Gastrocnemius medialis (tissue), 4 donors: ENCODE measurements around the gene PPP1R16B. TPM values are rescaled to one million over a fixed set of nuclear protein-coding genes. Genes with fewer than 3 reads are reported as not detected.

Experiments used
- ATAC-seq, 2 donors: fragments of 150-250 bp; one replicate each; pipeline ENCODE4 v1.9.1; 2016
- DNase-seq, 2 donors: peaks; one replicate each; pipeline ENCODE4 v3.0.0-alpha.2; 2019
- H3K27ac ChIP-seq, 4 donors: fragments of 200-600 bp; sonication (generic); 1 replicate in 1 of 4; 2 replicates in 3 of 4; pipeline ENCODE4 v1.5.1; 2016 to 2018; ENCODE audit warnings: mild to moderate bottlenecking in 2 of 4, moderate library complexity in 1 of 4
- H3K27me3 ChIP-seq, 3 donors: fragments of 200-600 bp; sonication (generic) in 2 of 3; 1 replicate in 1 of 3; 2 replicates in 2 of 3; pipeline versions ENCODE4 v1.5.1 to v1.6.0; 2016 to 2019; ENCODE audit warnings: mild to moderate bottlenecking in 1 of 3, moderate library complexity in 1 of 3
- H3K36me3 ChIP-seq, 2 donors: fragments of 200-600 bp; sonication (generic) in 1 of 2; one replicate each; pipeline ENCODE4 v1.5.1; 2017 to 2018
- H3K4me1 ChIP-seq, 2 donors: fragments of 200-600 bp; sonication (generic) in 1 of 2; one replicate each; pipeline ENCODE4 v1.5.1; 2016 to 2017; ENCODE audit warnings: mild to moderate bottlenecking in 2 of 2
- H3K4me3 ChIP-seq, 4 donors: fragments of 200-600 bp; sonication (generic) in 3 of 4; 1 replicate in 1 of 4; 2 replicates in 3 of 4; pipeline ENCODE4 v1.5.1; 2016 to 2019; ENCODE audit warnings: mild to moderate bottlenecking in 2 of 4
- H3K9me3 ChIP-seq, 3 donors: fragments of 200-600 bp; sonication (generic) in 2 of 3; 1 replicate in 1 of 3; 2 replicates in 2 of 3; pipeline ENCODE4 v1.5.1; 2016 to 2019
- CTCF ChIP-seq, 5 experiments: fragments of 450-650 bp in 3 of 5; fragments of 200-600 bp in 2 of 5; sonication (generic) in 2 of 5; IDR thresholded peaks in 4 of 5; conservative IDR thresholded peaks in 1 of 5; 1 replicate in 4 of 5; 2 replicates in 1 of 5; pipeline ENCODE4 v1.5.1; 2016 to 2019; ENCODE audit warnings: antibody characterized with exemption in 5 of 5, mild to moderate bottlenecking in 3 of 5, moderate library complexity in 3 of 5
- POLR2A ChIP-seq, 2 donors: fragments of 450-650 bp; IDR thresholded peaks; one replicate each; pipeline ENCODE4 v1.6.1; 2017; ENCODE audit warnings: antibody characterized with exemption in 2 of 2, mild to moderate bottlenecking in 2 of 2, moderate library complexity in 2 of 2
- in situ Hi-C, 4 donors: fragments of 200-750 bp; cut with MboI; loops; one replicate each; pipeline versions ENCODE4 v1.15.0 to v1.8.0; 2017; ENCODE audit warnings: low sequenced_read_pairs in 4 of 4
- intact Hi-C: fragments of 100-400 bp; cut with DNase I; formaldehyde crosslinking; loops from one replicate; pipeline ENCODE4 v1.15.1; 2023; ENCODE audit warnings: low total_unique reads
- total RNA-seq, 4 donors: library from RNA; depleted of rRNA; stranded (reverse); fragments of >200 nt; gene quantifications; one replicate each; pipeline versions ENCODE4 v1.1.0 to v1.2.3, GENCODE V29; 2016

PPP1R16B gene
- total RNA-seq, 4 donors from 2014 or later = 0.16 to 2.4 (median 0.59) TPM

- peaks cover 7 to 42% of the 10 kb centered on the region in 2 donors for H3K36me3 ChIP-seq
- no peak for DNase-seq
- H3K27ac ChIP-seq = no peak overlapping the region
- no peaks in the 10 kb centered on the region for H3K9me3 ChIP-seq
- TF ChIP-seq CTCF (IDR thresholded peaks at IDR 0.05 in 4 of 5, conservative IDR thresholded peaks at IDR 0.05 in 1 of 5) (no peak), POLR2A (IDR thresholded peaks at IDR 0.05) (no peak)
- no peaks in the 10 kb centered on the region for H3K4me1 ChIP-seq
- no peaks in the 10 kb centered on the region for H3K27me3 ChIP-seq
- intact Hi-C loops = no loop called here
- H3K4me3 ChIP-seq = no peak overlapping the region
- in situ Hi-C loops = no loop called here
- ATAC-seq = no peak
Observed at GRCh38 chr20:38774167-38774566, 31.3 kb upstream of the PPP1R16B start.

- H3K4me1 ChIP-seq = no peaks in the 10 kb centered on the region
- intact Hi-C loops = no loop called here
- DNase-seq (no peak), ATAC-seq (no peak)
- in situ Hi-C loops = no loop called here
- peaks cover 7 to 33% of the 10 kb centered on the region in 2 donors for H3K36me3 ChIP-seq
- no peaks in the 10 kb centered on the region for H3K27me3 ChIP-seq
- H3K27ac ChIP-seq = no peak overlapping the region
- no peaks in the 10 kb centered on the region for H3K9me3 ChIP-seq
- TF ChIP-seq CTCF (IDR thresholded peaks at IDR 0.05 in 4 of 5, conservative IDR thresholded peaks at IDR 0.05 in 1 of 5) (no peak), POLR2A (IDR thresholded peaks at IDR 0.05) (no peak)
- H3K4me3 ChIP-seq = no peak overlapping the region
Observed at GRCh38 chr20:38776363-38776762, 29.1 kb upstream of the PPP1R16B start.

GRCh38 chr20:38779247-38780097 is 26.0 kb upstream of the PPP1R16B start:
- TF ChIP-seq CTCF (IDR thresholded peaks at IDR 0.05 in 4 of 5, conservative IDR thresholded peaks at IDR 0.05 in 1 of 5) = no peak
- H3K27ac ChIP-seq = no peak overlapping the region
- H3K4me1 ChIP-seq = no peaks in the 10 kb centered on the region
- no peak overlapping the region for H3K4me3 ChIP-seq
- intact Hi-C loops = no loop called here
- H3K27me3 ChIP-seq = no peaks in the 10 kb centered on the region
- in situ Hi-C loops = no loop called here
- H3K36me3 ChIP-seq = peaks cover under 1 to 6% of the 10 kb centered on the region in 2 donors
- no peaks in the 10 kb centered on the region for H3K9me3 ChIP-seq
- no peak for ATAC-seq
- DNase-seq = no peak

GRCh38 chr20:38782275-38782674 is 23.2 kb upstream of the PPP1R16B start:
- Histone ChIP-seq H3K27ac (no peak overlapping the region), H3K9me3 (no peaks in the 10 kb centered on the region), H3K36me3 (no peaks in the 10 kb centered on the region), H3K27me3 (no peaks in the 10 kb centered on the region), H3K4me1 (no peaks in the 10 kb centered on the region), H3K4me3 (no peak overlapping the region)
- TF ChIP-seq CTCF (IDR thresholded peaks at IDR 0.05 in 4 of 5, conservative IDR thresholded peaks at IDR 0.05 in 1 of 5) (no peak), POLR2A (IDR thresholded peaks at IDR 0.05) (no peak)
- DNase-seq = no peak
- ATAC-seq = no peak
- intact Hi-C loops (no loop called here), in situ Hi-C loops (no loop called here)
